HG03575 (cell line): ENCODE data around the gene SEMA3G.

ENCODE experiments used
- ATAC-seq: cut with Tn5 transposase; IDR thresholded peaks from one replicate; pipeline ENCODE4 v1.9.1; 2021; ENCODE audit not compliant: unreplicated experiment, insufficient number of reproducible peaks, low FRiP score; ENCODE audit errors: extremely low read depth

SEMA3G gene

GRCh38 chr3:52444860-52445793 lies at the start of gene SEMA3G:
SEMA3G (minus strand) TSS chr3:52445103; CDS start chr3:52445027, 76 bp downstream.
- no peak for ATAC-seq

- ATAC-seq = no peak
Observed at GRCh38 chr3:52494445-52494844, 49.5 kb upstream of the SEMA3G start.

- ATAC-seq = no peak
Observed at GRCh38 chr3:52493232-52494017, 48.5 kb upstream of the SEMA3G start.

GRCh38 chr3:52492059-52492458 lies 47.2 kb upstream of the SEMA3G start:
- no peak for ATAC-seq

GRCh38 chr3:52490939-52491526 lies 46.1 kb upstream of the SEMA3G start:
- ATAC-seq = no peak

GRCh38 chr3:52490035-52490938 lies 45.4 kb upstream of the SEMA3G start:
- ATAC-seq = no peak

GRCh38 chr3:52489453-52489852 lies 44.5 kb upstream of the SEMA3G start:
- no peak for ATAC-seq

GRCh38 chr3:52488746-52489145 lies 43.8 kb upstream of the SEMA3G start:
- no peak for ATAC-seq

GRCh38 chr3:52487788-52488691 lies 43.1 kb upstream of the SEMA3G start:
- no peak for ATAC-seq

- ATAC-seq = no peak
Observed at GRCh38 chr3:52487050-52487787, 42.3 kb upstream of the SEMA3G start.

GRCh38 chr3:52484680-52485461 lies 40.0 kb upstream of the SEMA3G start:
- ATAC-seq = no peak

- ATAC-seq = no peak
Observed at GRCh38 chr3:52483577-52484381, 38.9 kb upstream of the SEMA3G start.

GRCh38 chr3:52483081-52483480 lies 38.2 kb upstream of the SEMA3G start:
- no peak for ATAC-seq

- no peak for ATAC-seq
Observed at GRCh38 chr3:52481819-52482521, 37.1 kb upstream of the SEMA3G start.
